Ishikawa (cell line): ENCODE data around the gene ACVR1.

Source experiments
- CREB1 ChIP-seq: IDR thresholded peaks from 2 replicates; pipeline ENCODE4 v1.6.1; 2012; ENCODE audit warnings: low read depth
- EGR1 ChIP-seq: IDR thresholded peaks from 2 replicates; pipeline ENCODE4 v1.6.1; 2012
- EP300 ChIP-seq: IDR thresholded peaks from 2 replicates; pipeline ENCODE4 v1.6.1; 2012; ENCODE audit warnings: borderline replicate concordance
- FOXM1 ChIP-seq: IDR thresholded peaks from 2 replicates; pipeline ENCODE4 v1.6.1; 2012; ENCODE audit warnings: low read depth, borderline replicate concordance
- NFIC ChIP-seq: IDR thresholded peaks from 2 replicates; pipeline ENCODE4 v1.6.1; 2012
- RAD21 ChIP-seq: IDR thresholded peaks from 2 replicates; pipeline ENCODE4 v1.6.1; 2012; ENCODE audit warnings: low read depth
- TAF1 ChIP-seq: IDR thresholded peaks from 2 replicates; pipeline ENCODE4 v1.6.1; 2012; ENCODE audit warnings: low read depth, mild to moderate bottlenecking
- TCF12 ChIP-seq: IDR thresholded peaks from 2 replicates; pipeline ENCODE4 v1.6.1; 2012; ENCODE audit warnings: low read depth
- TEAD4 ChIP-seq: IDR thresholded peaks from 2 replicates; pipeline ENCODE4 v1.6.1; 2012
- YY1 ChIP-seq: IDR thresholded peaks from 2 replicates; pipeline ENCODE4 v1.6.1; 2012; ENCODE audit warnings: low read depth
- ZBTB7A ChIP-seq: IDR thresholded peaks from 2 replicates; pipeline ENCODE4 v1.6.1; 2012; ENCODE audit warnings: low read depth
- TF ChIP-seq, protein P1 (sequence below): IDR thresholded peaks from 2 replicates; pipeline ENCODE4 v1.6.1; 2012
- TF ChIP-seq, protein P2 (sequence below): IDR thresholded peaks from 2 replicates; pipeline ENCODE4 v1.6.1; 2012; ENCODE audit warnings: low read depth, mild to moderate bottlenecking
- TF ChIP-seq, protein P3 (sequence below): IDR thresholded peaks from 2 replicates; pipeline ENCODE4 v1.6.1; 2012

DNA sequence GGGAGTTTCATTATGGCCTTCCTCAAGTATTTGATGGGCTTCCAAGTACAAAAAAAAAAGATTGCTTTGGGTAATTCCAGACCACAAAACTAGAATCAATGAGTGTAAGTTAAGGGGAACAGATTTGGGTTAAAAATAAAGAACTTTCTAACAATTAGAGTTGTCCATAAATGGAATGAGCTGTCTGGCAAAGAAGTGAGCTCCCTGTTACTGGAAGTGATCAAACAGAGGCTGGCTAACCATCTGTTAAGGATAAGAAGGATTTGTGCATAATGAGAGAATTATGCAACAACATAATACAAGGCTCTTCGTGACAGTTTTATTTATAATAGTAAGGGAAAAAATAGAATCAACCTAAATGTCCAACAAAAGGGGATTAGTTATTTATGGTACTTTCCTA lies 44.6 kb upstream of the ACVR1 start:
- TF ChIP-seq, protein P1, sequence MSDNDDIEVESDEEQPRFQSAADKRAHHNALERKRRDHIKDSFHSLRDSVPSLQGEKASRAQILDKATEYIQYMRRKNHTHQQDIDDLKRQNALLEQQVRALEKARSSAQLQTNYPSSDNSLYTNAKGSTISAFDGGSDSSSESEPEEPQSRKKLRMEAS, result no peak
- TF ChIP-seq, protein P2, sequence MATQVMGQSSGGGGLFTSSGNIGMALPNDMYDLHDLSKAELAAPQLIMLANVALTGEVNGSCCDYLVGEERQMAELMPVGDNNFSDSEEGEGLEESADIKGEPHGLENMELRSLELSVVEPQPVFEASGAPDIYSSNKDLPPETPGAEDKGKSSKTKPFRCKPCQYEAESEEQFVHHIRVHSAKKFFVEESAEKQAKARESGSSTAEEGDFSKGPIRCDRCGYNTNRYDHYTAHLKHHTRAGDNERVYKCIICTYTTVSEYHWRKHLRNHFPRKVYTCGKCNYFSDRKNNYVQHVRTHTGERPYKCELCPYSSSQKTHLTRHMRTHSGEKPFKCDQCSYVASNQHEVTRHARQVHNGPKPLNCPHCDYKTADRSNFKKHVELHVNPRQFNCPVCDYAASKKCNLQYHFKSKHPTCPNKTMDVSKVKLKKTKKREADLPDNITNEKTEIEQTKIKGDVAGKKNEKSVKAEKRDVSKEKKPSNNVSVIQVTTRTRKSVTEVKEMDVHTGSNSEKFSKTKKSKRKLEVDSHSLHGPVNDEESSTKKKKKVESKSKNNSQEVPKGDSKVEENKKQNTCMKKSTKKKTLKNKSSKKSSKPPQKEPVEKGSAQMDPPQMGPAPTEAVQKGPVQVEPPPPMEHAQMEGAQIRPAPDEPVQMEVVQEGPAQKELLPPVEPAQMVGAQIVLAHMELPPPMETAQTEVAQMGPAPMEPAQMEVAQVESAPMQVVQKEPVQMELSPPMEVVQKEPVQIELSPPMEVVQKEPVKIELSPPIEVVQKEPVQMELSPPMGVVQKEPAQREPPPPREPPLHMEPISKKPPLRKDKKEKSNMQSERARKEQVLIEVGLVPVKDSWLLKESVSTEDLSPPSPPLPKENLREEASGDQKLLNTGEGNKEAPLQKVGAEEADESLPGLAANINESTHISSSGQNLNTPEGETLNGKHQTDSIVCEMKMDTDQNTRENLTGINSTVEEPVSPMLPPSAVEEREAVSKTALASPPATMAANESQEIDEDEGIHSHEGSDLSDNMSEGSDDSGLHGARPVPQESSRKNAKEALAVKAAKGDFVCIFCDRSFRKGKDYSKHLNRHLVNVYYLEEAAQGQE, result no peak
- TF ChIP-seq ZBTB7A (no peak), NFIC (no peak), TAF1 (no peak), EP300 (no peak), FOXM1 (no peak), YY1 (no peak), RAD21 (no peak), TEAD4 (no peak), TCF12 (no peak), CREB1 (no peak), EGR1 (no peak)
- TF ChIP-seq, protein P3, sequence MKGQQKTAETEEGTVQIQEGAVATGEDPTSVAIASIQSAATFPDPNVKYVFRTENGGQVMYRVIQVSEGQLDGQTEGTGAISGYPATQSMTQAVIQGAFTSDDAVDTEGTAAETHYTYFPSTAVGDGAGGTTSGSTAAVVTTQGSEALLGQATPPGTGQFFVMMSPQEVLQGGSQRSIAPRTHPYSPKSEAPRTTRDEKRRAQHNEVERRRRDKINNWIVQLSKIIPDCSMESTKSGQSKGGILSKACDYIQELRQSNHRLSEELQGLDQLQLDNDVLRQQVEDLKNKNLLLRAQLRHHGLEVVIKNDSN, result no peak
